Testis (tissue), 2 donors: Measurements from ENCODE around the gene FAM174A.

Experiments
- CTCF ChIP-seq, 3 experiments: fragments of 450-650 bp in 2 of 3; fragments of 200-600 bp in 1 of 3; sonication (generic) in 1 of 3; IDR thresholded peaks; one replicate each; pipeline ENCODE4 v1.5.1; 2016 to 2019; ENCODE audit warnings: antibody characterized with exemption in 3 of 3, mild to moderate bottlenecking in 2 of 3, moderate library complexity in 1 of 3
- POLR2A ChIP-seq: fragments of 450-650 bp; IDR thresholded peaks from one replicate; pipeline ENCODE4 v1.6.1; 2017; ENCODE audit warnings: antibody characterized with exemption, mild to moderate bottlenecking, moderate library complexity

- no peak for TF ChIP-seq CTCF (IDR thresholded peaks at IDR 0.05)
- TF ChIP-seq POLR2A: no peak
Observed at GRCh38 chr5:100546001-100546400, 10.8 kb downstream of the FAM174A start.
